SK-N-SH (cell line): Measurements from ENCODE around the gene GPR61. TPM values are rescaled to one million over a fixed set of nuclear protein-coding genes. Genes with fewer than 3 reads are reported as not detected.

ENCODE experiments used
- CTCF ChIA-PET: fragments of 300-600, 350-600 bp; formaldehyde crosslinking; extraction: SDS; loops from one replicate; lab custom pipeline; 2021; lab: Yijun Ruan, JAX
- POLR2A ChIA-PET: fragments of 350-600 bp; sonication (Branson Sonifier 250); formaldehyde crosslinking; extraction: SDS; loops from one replicate; lab custom pipeline; 2020; ENCODE audit warnings: antibody characterized with exemption, inconsistent platforms; lab: Yijun Ruan, JAX
- DNase-seq: peaks from one replicate; pipeline ENCODE4 v3.0.0; 2012
- H2AFZ ChIP-seq: fragments of 200-600 bp; sonication (generic); 2 replicates; pipeline ENCODE4 v1.8.1; 2016; ENCODE audit warnings: antibody characterized with exemption, mild to moderate bottlenecking, low read depth
- H3F3A ChIP-seq: fragments of 200-600 bp; sonication (generic); replicated peaks from 2 replicates; pipeline ENCODE3; 2016; ENCODE audit warnings: antibody characterized with exemption, mild to moderate bottlenecking; ENCODE audit not compliant: insufficient read depth
- H3K27ac ChIP-seq, 2 experiments: fragments of 200-500 bp in 1 of 2; fragments of 200-600 bp in 1 of 2; sonication (Bioruptor generic) in 1 of 2; sonication (generic), shearing (Covaris generic) in 1 of 2; 2 replicates each; pipeline versions ENCODE4 v1.5.1 to v1.6.1; 2014 to 2016; ENCODE audit warnings: low read depth in 2 of 2, inconsistent platforms in 1 of 2, low read length in 1 of 2, mild to moderate bottlenecking in 1 of 2, mixed read lengths in 1 of 2
- H3K27me3 ChIP-seq: fragments of 200-600 bp; sonication (generic), shearing (Covaris generic); 2 replicates; pipeline ENCODE4 v1.6.1; 2016; ENCODE audit warnings: mixed run types; ENCODE audit not compliant: insufficient read depth
- H3K36me3 ChIP-seq, 2 experiments: fragments of 200-500 bp in 1 of 2; fragments of 200-600 bp in 1 of 2; sonication (Bioruptor generic) in 1 of 2; sonication (generic) in 1 of 2; replicated peaks in 1 of 2; 2 replicates each; pipeline versions ENCODE3 to v1.5.1; 2014 to 2016; ENCODE audit warnings: low read length in 1 of 2, mild to moderate bottlenecking in 1 of 2; ENCODE audit not compliant: insufficient read depth in 2 of 2, control insufficient read depth in 1 of 2
- H3K4me1 ChIP-seq, 2 experiments: fragments of 200-500 bp in 1 of 2; fragments of 200-600 bp in 1 of 2; sonication (Bioruptor generic) in 1 of 2; sonication (generic), shearing (Covaris generic) in 1 of 2; 2 replicates each; pipeline versions ENCODE4 v1.5.1 to v1.6.1; 2014 to 2016; ENCODE audit warnings: low read depth in 1 of 2, low read length in 1 of 2, mixed run types in 1 of 2; ENCODE audit not compliant: insufficient read depth in 2 of 2, control insufficient read depth in 1 of 2
- H3K4me2 ChIP-seq: fragments of 200-600 bp; sonication (generic), shearing (Covaris generic); 2 replicates; pipeline ENCODE4 v1.6.1; 2017; ENCODE audit warnings: mixed run types
- H3K4me3 ChIP-seq, 2 experiments: fragments of 200-500 bp in 1 of 2; fragments of 200-600 bp in 1 of 2; sonication (Bioruptor generic) in 1 of 2; sonication (generic), shearing (Covaris generic) in 1 of 2; 2 replicates each; pipeline versions ENCODE4 v1.5.1 to v1.8.1; 2014 to 2016; ENCODE audit warnings: low read depth in 2 of 2, inconsistent platforms in 1 of 2, low read length in 1 of 2, mild to moderate bottlenecking in 1 of 2, mixed read lengths in 1 of 2, moderate library complexity in 1 of 2
- H3K79me2 ChIP-seq: fragments of 200-600 bp; sonication (generic); 2 replicates; pipeline ENCODE4 v1.8.1; 2017; ENCODE audit warnings: mild to moderate bottlenecking; ENCODE audit not compliant: insufficient read depth
- H3K9ac ChIP-seq: fragments of 200-600 bp; sonication (generic); 2 replicates; pipeline ENCODE4 v1.6.1; 2017; ENCODE audit warnings: mixed run types
- H3K9me2 ChIP-seq: fragments of 200-600 bp; sonication (generic); 2 replicates; pipeline ENCODE4 v1.6.1; 2017; ENCODE audit warnings: mixed run types
- H3K9me3 ChIP-seq: fragments of 200-600 bp; sonication (generic); 2 replicates; pipeline ENCODE4 v1.6.1; 2017; ENCODE audit warnings: mixed run types, mild to moderate bottlenecking, moderate library complexity
- H4K20me1 ChIP-seq: fragments of 200-600 bp; sonication (generic); 2 replicates; pipeline ENCODE4 v1.6.1; 2017; ENCODE audit warnings: mild to moderate bottlenecking, mixed run types; ENCODE audit not compliant: insufficient read depth
- CTCF ChIP-seq: fragments of 200-600 bp; sonication (generic); IDR thresholded peaks from 2 replicates; pipeline ENCODE4 v1.6.1; 2017; ENCODE audit warnings: antibody characterized with exemption, mild to moderate bottlenecking, moderate library complexity
- ELF1 ChIP-seq: IDR thresholded peaks from 2 replicates; pipeline ENCODE4 v1.4.0; 2012
- FOSL2 ChIP-seq: IDR thresholded peaks from 2 replicates; pipeline ENCODE4 v1.4.0; 2012; ENCODE audit warnings: low read depth, mild to moderate bottlenecking, moderate library complexity, borderline replicate concordance
- FOXJ3 ChIP-seq: sonication (generic); formaldehyde crosslinking; IDR thresholded peaks from 2 replicates; pipeline ENCODE4 v1.5.1; 2020; ENCODE audit warnings: mild to moderate bottlenecking, missing genetic modification reagents
- FOXM1 ChIP-seq: IDR thresholded peaks from 2 replicates; pipeline ENCODE4 v1.4.0; 2012; ENCODE audit warnings: low read depth, mild to moderate bottlenecking
- JUND ChIP-seq: IDR thresholded peaks from 2 replicates; pipeline ENCODE4 v1.4.0; 2012
- MEF2A ChIP-seq: IDR thresholded peaks from 2 replicates; pipeline ENCODE4 v1.4.0; 2012; ENCODE audit warnings: low read depth, borderline replicate concordance
- NRF1 ChIP-seq: IDR thresholded peaks from 2 replicates; pipeline ENCODE4 v1.6.1; 2012; ENCODE audit warnings: low read depth, mild to moderate bottlenecking, low read length
- PBX3 ChIP-seq: IDR thresholded peaks from 2 replicates; pipeline ENCODE4; 2012
- POLR2AphosphoS5 ChIP-seq: IDR thresholded peaks from 2 replicates; pipeline ENCODE4 v1.6.1; 2012; ENCODE audit warnings: low read depth, low read length
- RCOR1 ChIP-seq: fragments of 150-350 bp; IDR thresholded peaks from 2 replicates; pipeline ENCODE4 v1.6.1; 2017; ENCODE audit warnings: antibody characterized with exemption, low read length
- REST ChIP-seq: IDR thresholded peaks from 2 replicates; pipeline ENCODE4 v1.6.1; 2012; ENCODE audit warnings: mild to moderate bottlenecking, low read depth, low read length, moderate library complexity
- RFX5 ChIP-seq: IDR thresholded peaks from 2 replicates; pipeline ENCODE4 v1.6.1; 2012; ENCODE audit warnings: mild to moderate bottlenecking, improper control_type of control experiment, low read length
- SIN3A ChIP-seq: IDR thresholded peaks from 2 replicates; pipeline ENCODE4 v1.6.1; 2012; ENCODE audit warnings: low read depth, mild to moderate bottlenecking, low read length, moderate library complexity, borderline replicate concordance
- TEAD4 ChIP-seq: IDR thresholded peaks from 2 replicates; pipeline ENCODE4 v1.4.0; 2012; ENCODE audit warnings: mild to moderate bottlenecking, borderline replicate concordance; ENCODE audit not compliant: insufficient read depth
- USF2 ChIP-seq: fragments of 150-350 bp; IDR thresholded peaks from 2 replicates; pipeline ENCODE4 v1.6.1; 2017; ENCODE audit warnings: antibody characterized with exemption, low read length, low read depth, borderline replicate concordance
- ZBTB33 ChIP-seq: IDR thresholded peaks from 2 replicates; pipeline ENCODE4 v1.4.0; 2012; ENCODE audit warnings: low read depth, borderline replicate concordance
- WGBS: methylation state at CpG from one replicate; pipeline ENCODE4 v1.1.6; 2017; ENCODE audit warnings: low lambda C conversion rate; 5-methylcytosine and 5-hydroxymethylcytosine counted together
- polyA plus RNA-seq, 3 experiments: library from polyadenylated mRNA; depleted of rRNA; stranded (reverse); fragments of >200 nt; gene quantifications; 2 replicates each; pipeline ENCODE4 v1.2.3, GENCODE V29; 2012

The GPR61 gene
- polyA plus RNA-seq, 1 of the 3 experiments (the other 2 are of a cell fraction), result not detected

GRCh38 chr1:109502364-109502851 is 37.3 kb upstream of the GPR61 start:
- Histone ChIP-seq H3K4me1 (peaks cover 0 to 13% of the 10 kb centered on the region in 2 experiments; a peak in 1 of 4 replicates), H3K36me3 (peaks cover 0 to 7% of the 10 kb centered on the region in 2 experiments), H3K4me2 (no peak overlapping the region), H3K4me3 (no peak overlapping the region), H3F3A (no peaks in the 10 kb centered on the region), H2AFZ (no peak overlapping the region), H3K9me3 (no peaks in the 10 kb centered on the region), H4K20me1 (no peaks in the 10 kb centered on the region), H3K27ac (no peak overlapping the region), H3K9me2 (no peaks in the 10 kb centered on the region), H3K9ac (no peak overlapping the region), H3K79me2 (no peaks in the 10 kb centered on the region), H3K27me3 (no peaks in the 10 kb centered on the region)
- POLR2A ChIA-PET, result interaction anchor here (0.9 kb wide), 1 partner anchor 8 kb away, joined by 3 read pairs; no protein-coding TSS in a partner anchor
- DNase-seq, result no peak
- TF ChIP-seq REST, result no peak
- no peak for TF ChIP-seq RFX5
- no peak for TF ChIP-seq FOSL2
- no peak for TF ChIP-seq FOXM1
- no peak for TF ChIP-seq USF2
- no peak for TF ChIP-seq PBX3
- no peak for TF ChIP-seq RCOR1
- no peak for TF ChIP-seq TEAD4
- no peak for TF ChIP-seq FOXJ3 (CRISPR knock-in tag)
- no peak for TF ChIP-seq MEF2A
- TF ChIP-seq NRF1, result no peak
- TF ChIP-seq POLR2AphosphoS5, result no peak
- no peak for TF ChIP-seq SIN3A
- TF ChIP-seq JUND, result no peak
- no peak for TF ChIP-seq CTCF
- TF ChIP-seq ELF1, result no peak
- TF ChIP-seq ZBTB33, result no peak
- 73% methylated on average over 3 of the region's 3 CpGs for WGBS
- CTCF ChIA-PET, result interaction anchor here (1.0 to 40.2 kb wide), 4 partner anchors 6 to 32 kb away, joined by 3 to 1710 read pairs (median 155); partner anchors contain the start of genes AMIGO1, ATXN7L2, CYB561D1 and GPR61
